ENCODE results near the gene KCNIP3. TPM values are rescaled to one million over a fixed set of nuclear protein-coding genes. Genes with fewer than 3 reads are reported as not detected.

Gene KCNIP3
- total RNA-seq, 2 donors from 2014 or later, result 1.5 to 2.3 TPM

GRCh38 chr2:95308426-95308990 is 11.4 kb downstream of the KCNIP3 start:
- Histone ChIP-seq H3K4me3 (no peak overlapping the region), H3K9me3 (no peaks in the 10 kb centered on the region), H3K9ac (ENCODE audit: low read depth in 2 of 2, low read length in 2 of 2) (no peak overlapping the region), H3K27me3 (no peaks in the 10 kb centered on the region), H3K4me1 (no peaks in the 10 kb centered on the region), H3K27ac (no peak overlapping the region), H3K36me3 (no peaks in the 10 kb centered on the region)
- DNase-seq, result no peak
- intact Hi-C loops (cut with DNase I), result no loop called here
- TF ChIP-seq CTCF (IDR thresholded peaks at IDR 0.05), result no peak

GRCh38 chr2:95309599-95309998 is 12.5 kb downstream of the KCNIP3 start:
- no peak for TF ChIP-seq CTCF (IDR thresholded peaks at IDR 0.05)
- no peak overlapping the region for H3K9ac ChIP-seq (ENCODE audit: low read depth in 2 of 2, low read length in 2 of 2)
- H3K9me3 ChIP-seq, result no peaks in the 10 kb centered on the region
- no peaks in the 10 kb centered on the region for H3K36me3 ChIP-seq
- no peak for DNase-seq
- no peak overlapping the region for H3K4me3 ChIP-seq
- H3K27me3 ChIP-seq, result no peaks in the 10 kb centered on the region
- no peaks in the 10 kb centered on the region for H3K4me1 ChIP-seq
- H3K27ac ChIP-seq, result no peak overlapping the region
- intact Hi-C loops (cut with DNase I), result no loop called here

GRCh38 chr2:95310216-95310615 is 13.1 kb downstream of the KCNIP3 start:
- Histone ChIP-seq H3K4me3 (no peak overlapping the region), H3K9ac (ENCODE audit: low read depth in 2 of 2, low read length in 2 of 2) (no peak overlapping the region), H3K9me3 (no peaks in the 10 kb centered on the region), H3K27me3 (no peaks in the 10 kb centered on the region), H3K27ac (no peak overlapping the region), H3K36me3 (no peaks in the 10 kb centered on the region), H3K4me1 (no peaks in the 10 kb centered on the region)
- intact Hi-C loops (cut with DNase I), result no loop called here
- DNase-seq, result no peak
- no peak for TF ChIP-seq CTCF (IDR thresholded peaks at IDR 0.05)

- no peak overlapping the region for H3K27ac ChIP-seq
- no peaks in the 10 kb centered on the region for H3K4me1 ChIP-seq
- H3K36me3 ChIP-seq, result no peaks in the 10 kb centered on the region
- H3K4me3 ChIP-seq, result no peak overlapping the region
- H3K27me3 ChIP-seq, result no peaks in the 10 kb centered on the region
- no peak overlapping the region for H3K9ac ChIP-seq (ENCODE audit: low read depth in 2 of 2, low read length in 2 of 2)
- TF ChIP-seq CTCF (IDR thresholded peaks at IDR 0.05), result no peak
- intact Hi-C loops (cut with DNase I), result no loop called here
- no peaks in the 10 kb centered on the region for H3K9me3 ChIP-seq
- DNase-seq, result no peak
These were observed 13.5 kb downstream of the KCNIP3 start for GRCh38 chr2:95310651-95311050.

- no peaks in the 10 kb centered on the region for H3K36me3 ChIP-seq
- no peak overlapping the region for H3K4me3 ChIP-seq
- DNase-seq, result no peak
- intact Hi-C loops (cut with DNase I), result no loop called here
- H3K4me1 ChIP-seq, result no peaks in the 10 kb centered on the region
- no peak for TF ChIP-seq CTCF (IDR thresholded peaks at IDR 0.05)
- no peaks in the 10 kb centered on the region for H3K27me3 ChIP-seq
- no peak overlapping the region for H3K9ac ChIP-seq (ENCODE audit: low read depth in 2 of 2, low read length in 2 of 2)
- H3K27ac ChIP-seq, result no peak overlapping the region
- no peaks in the 10 kb centered on the region for H3K9me3 ChIP-seq
These were observed 14.8 kb downstream of the KCNIP3 start for GRCh38 chr2:95311815-95312542.
